HepG2 (cell line): ENCODE results near the gene HOXC10. TPM values are rescaled to one million over a fixed set of nuclear protein-coding genes. Genes with fewer than 3 reads are reported as not detected.
A peak's percentile ranks its signal among the peaks of the same experiment; 100 is the strongest.

Source experiments
- ATAC-seq: fragments of 200-7000 bp; cut with Tn5 transposase; 3 replicates; pipeline ENCODE4 v1.9.1; 2020; ENCODE audit warnings: mild to moderate bottlenecking, moderate library complexity
- BruUV-seq: library from RNA; stranded (reverse); fragments of 400-500 nt; replicated peaks from 2 replicates; lab custom pipeline; 2021; lab: Mats Ljungman, UMichigan
- CTCF ChIA-PET: fragments of 300-600 bp; formaldehyde crosslinking; extraction: SDS; loops from one replicate; lab custom pipeline; 2021; ENCODE audit warnings: low total read pairs, inconsistent platforms, low intra/inter-chr PET ratio; lab: Yijun Ruan, JAX
- POLR2A ChIA-PET: fragments of 350-600 bp; sonication (Branson Sonifier 250); formaldehyde crosslinking; loops from one replicate; lab custom pipeline; 2020; ENCODE audit warnings: antibody characterized with exemption, inconsistent platforms; lab: Yijun Ruan, JAX
- DNase-seq: peaks from one replicate; pipeline ENCODE4 v3.0.0-alpha.2; 2015; ENCODE audit warnings: low spot score
- FAIRE-seq: peaks from 3 replicates; lab custom pipeline; 2011; peaks lifted over from hg19 to GRCh38; lab: Jason Lieb, UNC
- H2AFZ ChIP-seq: one replicate; pipeline ENCODE4 v1.6.1; 2011; ENCODE audit warnings: low read length, inconsistent platforms
- H3K27ac ChIP-seq: fragments of 300-600 bp; 3 replicates; pipeline ENCODE4 v1.8.0; 2011; ENCODE audit warnings: mixed run types, mild to moderate bottlenecking, mixed read lengths, low read length, inconsistent platforms; ENCODE audit not compliant: insufficient read depth; ENCODE audit errors: extremely low read length
- H3K27me3 ChIP-seq, 2 experiments: fragments of 200-600 bp in 1 of 2; 2 replicates in 1 of 2; 3 replicates in 1 of 2; pipeline versions ENCODE4 v1.6.0 to v1.8.0; 2011; ENCODE audit warnings: low read length in 2 of 2, mild to moderate bottlenecking in 2 of 2, moderate library complexity in 2 of 2, inconsistent platforms in 1 of 2; ENCODE audit not compliant: insufficient read depth in 2 of 2, control insufficient read depth in 1 of 2
- H3K36me3 ChIP-seq, 2 experiments: fragments of 200-600 bp in 1 of 2; replicated peaks in 1 of 2; 2 replicates in 1 of 2; 3 replicates in 1 of 2; pipeline versions ENCODE4 v1.5.1 to v1.8.0; 2011; ENCODE audit warnings: low read length in 2 of 2, inconsistent platforms in 1 of 2; ENCODE audit not compliant: insufficient read depth in 2 of 2, control insufficient read depth in 1 of 2
- H3K4me1 ChIP-seq: 2 replicates; pipeline ENCODE4 v1.5.1; 2012; ENCODE audit warnings: low read length, inconsistent platforms; ENCODE audit not compliant: insufficient read depth
- H3K4me2 ChIP-seq: 2 replicates; pipeline ENCODE4 v1.6.0; 2011; ENCODE audit warnings: low read depth, low read length, inconsistent platforms
- H3K4me3 ChIP-seq, 3 experiments: fragments of 200-600 bp in 1 of 3; sonication (generic), shearing (Covaris generic) in 1 of 3; replicated peaks in 1 of 3; 2 replicates each; pipeline ENCODE4 v1.5.1; 2011 to 2016; ENCODE audit warnings: low read length in 3 of 3, inconsistent platforms in 2 of 3, low read depth in 2 of 3, mild to moderate bottlenecking in 2 of 3, control low read depth in 1 of 3, mixed read lengths in 1 of 3; ENCODE audit not compliant: insufficient read depth in 1 of 3
- H3K79me2 ChIP-seq: one replicate; pipeline ENCODE4 v1.6.1; 2011; ENCODE audit warnings: low read length, inconsistent platforms; ENCODE audit not compliant: insufficient read depth
- H3K9ac ChIP-seq: 2 replicates; pipeline ENCODE4 v1.6.0; 2011; ENCODE audit warnings: mild to moderate bottlenecking, low read depth, low read length, inconsistent platforms; ENCODE audit not compliant: insufficient read depth
- H3K9me3 ChIP-seq: 2 replicates; pipeline ENCODE4 v1.5.1; 2012; ENCODE audit warnings: mild to moderate bottlenecking, low read length
- H4K20me1 ChIP-seq: 2 replicates; pipeline ENCODE4 v1.6.0; 2011; ENCODE audit warnings: inconsistent platforms, mild to moderate bottlenecking, low read length, moderate library complexity; ENCODE audit not compliant: insufficient read depth
- EZH2 ChIP-seq: conservative IDR thresholded peaks from 2 replicates; pipeline ENCODE4 v1.6.1; 2012; ENCODE audit warnings: mild to moderate bottlenecking, low read depth, low read length, moderate library complexity
- FOXA3 ChIP-seq: IDR thresholded peaks from 2 replicates; pipeline ENCODE4 v1.6.1; 2016; ENCODE audit warnings: missing genetic modification reagents, missing compliant biosample characterization
- NCOA2 ChIP-seq: sonication (generic); formaldehyde crosslinking; IDR thresholded peaks from 2 replicates; pipeline ENCODE4 v1.8.0; 2022; ENCODE audit warnings: inconsistent platforms
- WGBS: methylation state at CpG from one replicate; pipeline ENCODE4 v1.1.6; 2017; ENCODE audit warnings: low lambda C conversion rate; 5-methylcytosine and 5-hydroxymethylcytosine counted together
- in situ Hi-C: cut with HindIII; loops from 2 replicates; pipeline ENCODE4 v1.10.0; 2017; ENCODE audit warnings: low pct_unique_long_range_greater_than_20kb; ENCODE audit not compliant: extremely low pct_ligation_motif_present
- intact Hi-C: fragments of 100-400 bp; cut with micrococcal nuclease; formaldehyde crosslinking; loops from one replicate; pipeline ENCODE4 v1.10.0; 2022; ENCODE audit not compliant: unreplicated experiment
- microRNA counts: library from miRNA; unstranded; fragments of <30 nt; microRNA quantifications from one replicate; lab custom pipeline; 2015
- microRNA-seq: library from miRNA; unstranded; fragments of <30 nt; microRNA quantifications from one replicate; pipeline ENCODE4, GENCODE V29; 2020
- polyA plus RNA-seq, 8 experiments: library from polyadenylated mRNA; depleted of rRNA in 3 of 8; stranded (reverse) in 7 of 8; unstranded in 1 of 8; fragments of >200 nt; fragmentation: Illumina TruSeq in 4 of 8; extraction: Trizol in 4 of 8; gene quantifications; 2 replicates each; pipeline versions ENCODE4 v1.2.1 to v1.2.3, GENCODE V29; 2011 to 2016; ENCODE audit warnings: low read depth in 4 of 8, missing spikeins in 1 of 8, mixed read lengths in 1 of 8; ENCODE audit not compliant: insufficient read depth in 1 of 8
- small RNA-seq, 3 experiments: library from RNA; depleted of rRNA; stranded (forward); fragments of <200 nt; gene quantifications; one replicate each; pipeline ENCODE3, GENCODE V24; 2012; ENCODE audit warnings: low read depth in 2 of 3, low replicate concordance in 1 of 3; ENCODE audit not compliant: insufficient read length in 3 of 3, insufficient read depth in 2 of 3
- total RNA-seq, 5 experiments: library from RNA; depleted of rRNA; stranded (reverse); fragments of >200 nt; fragmentation: Illumina TruSeq; extraction: Trizol; gene quantifications; 2 replicates each; pipeline ENCODE4 v1.2.3, GENCODE V29; 2016; ENCODE audit warnings: low read depth in 1 of 5

Gene HOXC10
- total and polyA plus RNA-seq, 2 of the 13 experiments (the other 11 are each of a cell fraction or from before 2014, with no cell fraction given) = not detected

GRCh38 chr12:54039417-54040147 lies 54.6 kb downstream of the HOXC10 start:
- no peak overlapping the region for H3K9ac ChIP-seq
- ATAC-seq (no peak), FAIRE-seq (no peak), DNase-seq (no peak)
- H3K27me3 ChIP-seq = peaks cover 8 to 55% of the 10 kb centered on the region in 2 experiments
- no peaks in the 10 kb centered on the region for H3K79me2 ChIP-seq
- intact Hi-C loops (no loop called here), in situ Hi-C loops (no loop called here)
- ChIA-PET CTCF (no interaction called here), POLR2A (no interaction called here)
- WGBS = 6% methylated on average over 16 of the region's 16 CpGs
- no peaks in the 10 kb centered on the region for H3K36me3 ChIP-seq
- H3K4me1 ChIP-seq = no peaks in the 10 kb centered on the region
- no peak overlapping the region for H3K4me2 ChIP-seq
- H3K4me3 ChIP-seq = no peak overlapping the region
- no peak overlapping the region for H3K27ac ChIP-seq
- no peak overlapping the region for H2AFZ ChIP-seq
- no peaks in the 10 kb centered on the region for H4K20me1 ChIP-seq
- BruUV-seq = no TSS peak
- TF ChIP-seq EZH2 (0 out of 2 replicates have a peak, but pooled peaks have one; percentile 73), FOXA3 (CRISPR knock-in tag) (no peak), NCOA2 (CRISPR knock-in tag) (no peak)
- no peaks in the 10 kb centered on the region for H3K9me3 ChIP-seq

MicroRNAs encoded within 50 kb of the gene (microRNA counts, 767-probe panel; counts per million panel counts)
- microRNA hsa-miR-196a-5p (lab: Ali Mortazavi, UCI) (not detected), microRNA hsa-miR-615-3p (lab: Ali Mortazavi, UCI) (not detected), microRNA hsa-miR-615-5p (lab: Ali Mortazavi, UCI) (not detected)

Small RNAs within 50 kb of the gene (microRNA-seq; reads per million reads assigned to microRNA genes)
- gene MIR196A2 (1.5 reads per million), gene MIR615 (1.4 reads per million)

Small RNAs within 50 kb of the gene (small RNA-seq; reads per million reads assigned to genes)
- gene AC012531.3 (0 reads per million in 3 experiments), gene AC012531.4 (0 reads per million in 3 experiments), gene HOXC5 (0 reads per million in 3 experiments), gene MIR196A2 (0 reads per million in 3 experiments), gene MIR615 (0 to 0.33 (median 0) reads per million in 3 experiments), gene RF01905 (0 reads per million in 3 experiments), gene RF01906 (0 reads per million in 3 experiments)

Other genes with a start within 250 kb of the HOXC10 start
- not detected in 2 replicates for gene CISTR, start 233.2 kb upstream of the HOXC10 start, total RNA-seq (2016; rRNA removed; fragmentation: Illumina TruSeq; extraction: Trizol)
- not detected in 2 replicates for gene CISTR, start 233.2 kb upstream of the HOXC10 start, polyA plus RNA-seq (2011; rRNA removed)
- gene HOXC13, start 46.3 kb upstream of the HOXC10 start, total RNA-seq (2016; rRNA removed; fragmentation: Illumina TruSeq; extraction: Trizol) = 0.07 TPM in 2 replicates
- gene HOXC13, start 46.3 kb upstream of the HOXC10 start, polyA plus RNA-seq (2011; rRNA removed) = not detected in 2 replicates
- gene HOXC12, start 30.2 kb upstream of the HOXC10 start, total RNA-seq (2016; rRNA removed; fragmentation: Illumina TruSeq; extraction: Trizol) = not detected in 2 replicates
- gene HOXC12, start 30.2 kb upstream of the HOXC10 start, polyA plus RNA-seq (2011; rRNA removed) = not detected in 2 replicates
- gene HOXC11, start 12.0 kb upstream of the HOXC10 start, total RNA-seq (2016; rRNA removed; fragmentation: Illumina TruSeq; extraction: Trizol) = not detected in 2 replicates
- not detected in 2 replicates for gene HOXC11, start 12.0 kb upstream of the HOXC10 start, polyA plus RNA-seq (2011; rRNA removed)
- gene HOTAIR, start 10.2 kb upstream of the HOXC10 start, total RNA-seq (2016; rRNA removed; fragmentation: Illumina TruSeq; extraction: Trizol) = not detected in 2 replicates
- not detected in 2 replicates for gene HOTAIR, start 10.2 kb upstream of the HOXC10 start, polyA plus RNA-seq (2011; rRNA removed)
- gene HOXC9, start 15.0 kb downstream of the HOXC10 start, total RNA-seq (2016; rRNA removed; fragmentation: Illumina TruSeq; extraction: Trizol) = 0.94 and 1.1 TPM in 2 replicates
- gene HOXC9, start 15.0 kb downstream of the HOXC10 start, polyA plus RNA-seq (2011; rRNA removed) = 0.10 and 0.11 TPM in 2 replicates
- not detected in 2 replicates for gene HOXC8, start 23.8 kb downstream of the HOXC10 start, total RNA-seq (2016; rRNA removed; fragmentation: Illumina TruSeq; extraction: Trizol)
- gene HOXC8, start 23.8 kb downstream of the HOXC10 start, polyA plus RNA-seq (2011; rRNA removed) = 0.04 TPM in 1 of 2 replicates, not detected in the other
- not detected in 2 replicates for gene HOXC6, start 43.3 kb downstream of the HOXC10 start, total RNA-seq (2016; rRNA removed; fragmentation: Illumina TruSeq; extraction: Trizol)
- not detected in 2 replicates for gene HOXC6, start 43.3 kb downstream of the HOXC10 start, polyA plus RNA-seq (2011; rRNA removed)
- gene HOXC5, start 47.9 kb downstream of the HOXC10 start, total RNA-seq (2016; rRNA removed; fragmentation: Illumina TruSeq; extraction: Trizol) = not detected in 2 replicates
- not detected in 2 replicates for gene HOXC5, start 47.9 kb downstream of the HOXC10 start, polyA plus RNA-seq (2011; rRNA removed)
- not detected in 2 replicates for gene HOXC4, start 68.7 kb downstream of the HOXC10 start, total RNA-seq (2016; rRNA removed; fragmentation: Illumina TruSeq; extraction: Trizol)
- gene HOXC4, start 68.7 kb downstream of the HOXC10 start, polyA plus RNA-seq (2011; rRNA removed) = not detected in 2 replicates
- gene SMUG1, start 203.8 kb downstream of the HOXC10 start, total RNA-seq (2016; rRNA removed; fragmentation: Illumina TruSeq; extraction: Trizol) = 35.6 and 36.9 TPM in 2 replicates
- 31.9 and 36.1 TPM in 2 replicates for gene SMUG1, start 203.8 kb downstream of the HOXC10 start, polyA plus RNA-seq (2011; rRNA removed)